COLO668 (cell line): Measurements from ENCODE around the gene SEMA4C.
"Not testable (repeated sequence)": the region's sequence is repeated elsewhere in the genome, so short reads cannot be mapped to it uniquely, and the experiment has no call there.

Experiments used
- DNase-seq: peaks from one replicate; lab custom pipeline; 2025; ENCODE audit not compliant: unreplicated experiment; lab: John Stamatoyannopoulos, UW

The SEMA4C gene

GRCh38 chr2:96897491-96898134 lies 27.7 kb upstream of the SEMA4C start:
- no peak for DNase-seq

- DNase-seq, result peak; percentile 94
Measured at GRCh38 chr2:96895746-96896651, 26.1 kb upstream of the SEMA4C start.

- no peak for DNase-seq
Measured at GRCh38 chr2:96895032-96895745, 25.3 kb upstream of the SEMA4C start.

GRCh38 chr2:96894151-96894531 lies 24.3 kb upstream of the SEMA4C start:
- DNase-seq, result no peak

- no peak for DNase-seq
Measured at GRCh38 chr2:96893289-96894150, 23.6 kb upstream of the SEMA4C start.

- peak; percentile 14 for DNase-seq
Measured at GRCh38 chr2:96891591-96892333, 21.9 kb upstream of the SEMA4C start.

GRCh38 chr2:96890726-96891385 lies 21.0 kb upstream of the SEMA4C start:
- DNase-seq, result no peak

GRCh38 chr2:96890252-96890651 lies 20.4 kb upstream of the SEMA4C start:
- DNase-seq, result no peak

DNA sequence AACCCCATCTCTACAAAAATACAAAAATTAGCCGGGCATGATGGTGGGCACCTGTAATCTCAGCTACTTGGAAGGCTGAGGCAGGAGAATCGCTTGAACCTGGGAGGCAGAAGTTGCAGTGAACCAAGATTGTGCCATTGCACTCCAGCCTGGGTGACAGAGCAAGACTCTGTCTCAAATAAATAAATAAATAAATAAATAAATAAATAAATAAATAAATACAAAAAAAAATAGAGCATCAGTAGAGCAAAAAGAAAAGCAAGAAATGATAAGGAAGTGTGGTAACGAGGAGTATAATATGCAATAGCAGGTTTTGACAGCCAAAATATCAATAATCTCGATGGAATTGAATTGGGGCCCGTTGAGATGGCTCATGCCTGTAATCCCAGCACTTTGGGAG lies 19.6 kb upstream of the SEMA4C start:
- not testable (repeated sequence) for DNase-seq

- DNase-seq, result peak; percentile 84
Measured at GRCh38 chr2:96888072-96889011, 18.5 kb upstream of the SEMA4C start.

- no peak for DNase-seq
Measured at GRCh38 chr2:96887493-96888012, 17.7 kb upstream of the SEMA4C start.

GRCh38 chr2:96885432-96886347 lies 15.8 kb upstream of the SEMA4C start:
- no peak for DNase-seq

DNA sequence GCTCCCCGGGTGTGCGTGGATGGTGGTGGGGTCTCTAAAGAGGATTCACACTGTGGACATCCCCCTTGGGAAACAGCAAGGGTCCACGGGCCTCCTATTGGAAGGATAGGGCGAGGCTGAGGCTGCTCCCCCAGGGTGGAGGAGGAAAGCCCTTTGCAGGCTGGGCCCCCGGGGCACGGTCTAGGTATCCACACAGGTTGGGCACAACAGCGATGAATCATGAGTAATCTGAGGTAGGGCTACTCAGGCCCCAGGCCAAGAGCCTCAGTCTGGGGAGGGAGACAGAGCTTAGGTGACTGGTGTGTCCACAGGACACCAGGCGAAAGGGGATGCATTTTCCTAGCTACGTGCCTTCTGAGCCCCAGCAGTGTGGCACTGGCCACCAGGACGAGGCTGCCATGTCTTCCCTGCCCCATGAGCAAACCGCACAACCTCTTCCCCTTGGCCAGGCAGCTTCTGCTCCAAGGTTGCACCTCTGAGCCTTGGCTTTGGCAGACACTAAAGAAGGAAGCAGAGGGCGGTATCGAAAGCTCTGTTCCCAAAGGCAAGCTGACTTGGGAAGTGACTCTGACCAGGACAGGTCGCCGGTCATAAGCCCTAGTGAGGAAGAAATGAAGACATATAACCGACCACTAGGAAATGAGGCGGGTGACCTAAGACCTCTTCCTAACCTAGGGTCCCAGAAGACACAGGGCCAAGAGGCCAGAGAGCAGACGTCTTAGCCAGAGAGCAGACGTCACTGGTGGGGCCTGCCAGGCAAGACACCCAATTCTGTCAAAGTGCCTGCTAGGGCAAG lies 14.6 kb upstream of the SEMA4C start:
- DNase-seq, result no peak

DNA sequence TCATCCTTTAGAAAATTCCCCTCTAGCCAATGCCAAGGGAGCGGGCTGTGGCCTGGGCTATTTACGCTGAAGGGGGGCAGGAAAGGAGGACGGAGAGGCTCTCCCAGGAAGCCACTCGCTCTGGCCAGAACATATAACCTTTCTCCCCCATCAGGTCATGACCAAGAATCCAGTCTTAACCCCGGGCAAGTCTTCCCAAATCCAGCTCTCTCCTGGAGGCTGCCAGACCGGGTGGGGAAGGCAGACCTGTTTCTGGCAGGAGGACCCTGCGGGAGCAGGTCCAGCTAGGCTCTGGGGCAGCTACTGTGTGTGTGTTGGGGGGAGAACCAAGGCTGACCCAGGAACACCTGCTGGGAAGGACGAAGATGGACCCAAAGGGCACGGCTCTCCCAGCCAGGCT lies 13.4 kb upstream of the SEMA4C start:
- no peak for DNase-seq

- DNase-seq, result no peak
Measured at GRCh38 chr2:96882906-96883305, 13.0 kb upstream of the SEMA4C start.

GRCh38 chr2:96882230-96882629 lies 12.3 kb upstream of the SEMA4C start:
- DNase-seq, result no peak
